Progenitor cell of endocrine pancreas (in vitro differentiated cells): ENCODE data around the gene UCP3. TPM values are rescaled to one million over a fixed set of nuclear protein-coding genes. Genes with fewer than 3 reads are reported as not detected.
A peak's percentile ranks its signal among the peaks of the same experiment; 100 is the strongest.

ENCODE experiments used
- DNase-seq: peaks from one replicate; pipeline ENCODE4 v3.0.0; 2021; ENCODE audit warnings: low spot score; ENCODE audit not compliant: unreplicated experiment
- H3K27ac Mint-ChIP-seq: 2 replicates; pipeline ENCODE4 v1.8.0; 2021; ENCODE audit warnings: mild to moderate bottlenecking, moderate library complexity, mixed read lengths
- H3K27me3 Mint-ChIP-seq: 2 replicates; pipeline ENCODE4 v1.8.0; 2021; ENCODE audit warnings: mixed read lengths
- H3K36me3 Mint-ChIP-seq: 2 replicates; pipeline ENCODE4 v1.8.0; 2022; ENCODE audit warnings: mixed read lengths; ENCODE audit not compliant: insufficient read depth
- H3K4me1 Mint-ChIP-seq: 2 replicates; pipeline ENCODE4 v1.8.0; 2021; ENCODE audit warnings: low read depth, mixed read lengths
- H3K4me3 Mint-ChIP-seq: 2 replicates; pipeline ENCODE4 v1.8.0; 2021; ENCODE audit warnings: low read depth, mild to moderate bottlenecking, moderate library complexity, mixed read lengths
- H3K9me3 Mint-ChIP-seq: 2 replicates; pipeline ENCODE4 v1.8.0; 2021; ENCODE audit warnings: low read depth, mixed read lengths
- total RNA-seq: library from RNA; stranded (reverse); gene quantifications from 2 replicates; pipeline ENCODE4 v1.2.1, GENCODE V29; 2021
- TF ChIP-seq, protein P1 (sequence below): fragments of 200-600 bp; sonication (generic); IDR thresholded peaks from one replicate; pipeline ENCODE4 v1.5.0; 2021; ENCODE audit warnings: antibody characterized with exemption, mild to moderate bottlenecking; ENCODE audit not compliant: unreplicated experiment

Gene UCP3
- total RNA-seq, 1 donor from 2014 or later: 4.3 TPM

DNA sequence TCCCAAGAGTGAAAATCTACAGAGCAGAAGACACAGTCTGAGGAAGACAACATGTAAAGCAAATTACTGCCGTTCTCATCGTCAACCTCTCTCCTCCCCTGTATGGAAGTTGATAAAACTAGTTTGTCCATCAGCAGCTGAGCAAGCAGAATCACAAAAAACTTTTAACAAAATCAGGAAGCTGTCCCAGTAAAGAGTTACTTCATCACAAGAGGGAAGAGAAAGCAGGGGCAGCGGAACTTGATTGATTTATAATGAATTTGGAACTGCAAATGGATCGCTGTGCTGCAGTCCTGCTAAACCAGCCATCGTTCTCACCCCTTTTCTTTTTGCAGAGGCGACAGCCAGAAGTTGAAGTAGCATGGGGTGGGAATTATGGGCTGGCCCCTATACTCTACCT, 13.7 kb upstream of the UCP3 start:
- DNase-seq: no peak
- TF ChIP-seq, protein P1, sequence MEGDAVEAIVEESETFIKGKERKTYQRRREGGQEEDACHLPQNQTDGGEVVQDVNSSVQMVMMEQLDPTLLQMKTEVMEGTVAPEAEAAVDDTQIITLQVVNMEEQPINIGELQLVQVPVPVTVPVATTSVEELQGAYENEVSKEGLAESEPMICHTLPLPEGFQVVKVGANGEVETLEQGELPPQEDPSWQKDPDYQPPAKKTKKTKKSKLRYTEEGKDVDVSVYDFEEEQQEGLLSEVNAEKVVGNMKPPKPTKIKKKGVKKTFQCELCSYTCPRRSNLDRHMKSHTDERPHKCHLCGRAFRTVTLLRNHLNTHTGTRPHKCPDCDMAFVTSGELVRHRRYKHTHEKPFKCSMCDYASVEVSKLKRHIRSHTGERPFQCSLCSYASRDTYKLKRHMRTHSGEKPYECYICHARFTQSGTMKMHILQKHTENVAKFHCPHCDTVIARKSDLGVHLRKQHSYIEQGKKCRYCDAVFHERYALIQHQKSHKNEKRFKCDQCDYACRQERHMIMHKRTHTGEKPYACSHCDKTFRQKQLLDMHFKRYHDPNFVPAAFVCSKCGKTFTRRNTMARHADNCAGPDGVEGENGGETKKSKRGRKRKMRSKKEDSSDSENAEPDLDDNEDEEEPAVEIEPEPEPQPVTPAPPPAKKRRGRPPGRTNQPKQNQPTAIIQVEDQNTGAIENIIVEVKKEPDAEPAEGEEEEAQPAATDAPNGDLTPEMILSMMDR: no peak
- H3K36me3 Mint-ChIP-seq: peaks cover 12% of the 10 kb centered on the region
- no peaks in the 10 kb centered on the region for H3K9me3 Mint-ChIP-seq
- no peaks in the 10 kb centered on the region for H3K27me3 Mint-ChIP-seq
- H3K4me1 Mint-ChIP-seq: peaks cover 9% of the 10 kb centered on the region
- H3K27ac Mint-ChIP-seq: no peak overlapping the region
- no peak overlapping the region for H3K4me3 Mint-ChIP-seq

- Mint-ChIP-seq H3K4me1 (peaks cover 9% of the 10 kb centered on the region), H3K4me3 (no peak overlapping the region), H3K27ac (no peak overlapping the region), H3K36me3 (peaks cover 13% of the 10 kb centered on the region), H3K27me3 (no peaks in the 10 kb centered on the region), H3K9me3 (no peaks in the 10 kb centered on the region)
- DNase-seq: no peak
- TF ChIP-seq, protein P1: no peak
These were observed 13.1 kb upstream of the UCP3 start for GRCh38 chr11:74021998-74022397.

DNA sequence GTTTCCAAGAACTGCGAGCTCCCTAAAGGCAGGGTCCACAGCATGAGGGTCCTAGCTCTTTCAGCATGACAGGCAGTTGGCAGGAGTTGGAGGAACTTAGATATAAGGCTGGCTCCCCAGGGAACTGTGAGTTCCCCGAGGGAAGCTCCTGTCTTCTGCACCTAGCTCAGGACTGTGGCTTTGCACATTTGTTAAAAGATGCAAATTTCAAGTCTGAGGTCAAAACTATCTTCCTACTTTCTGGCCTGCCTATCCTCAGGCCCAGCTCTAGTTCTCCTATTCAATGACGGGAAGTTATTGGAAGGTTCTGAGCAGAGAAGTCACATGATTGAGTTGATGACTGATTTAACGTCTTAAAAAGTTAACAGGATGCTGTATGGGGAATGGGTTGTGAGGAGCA, 11.7 kb upstream of the UCP3 start:
- Mint-ChIP-seq H3K27me3 (no peaks in the 10 kb centered on the region), H3K4me3 (no peak overlapping the region), H3K27ac (no peak overlapping the region), H3K9me3 (no peaks in the 10 kb centered on the region), H3K36me3 (peaks cover 11% of the 10 kb centered on the region), H3K4me1 (peaks cover 9% of the 10 kb centered on the region)
- no peak for DNase-seq
- TF ChIP-seq, protein P1: no peak

GRCh38 chr11:74019860-74020259, 11.0 kb upstream of the UCP3 start:
- Mint-ChIP-seq H3K36me3 (peaks cover 9% of the 10 kb centered on the region), H3K27me3 (no peaks in the 10 kb centered on the region), H3K4me3 (no peak overlapping the region), H3K9me3 (no peaks in the 10 kb centered on the region), H3K4me1 (peaks cover 9% of the 10 kb centered on the region), H3K27ac (no peak overlapping the region)
- TF ChIP-seq, protein P1: no peak
- no peak for DNase-seq

GRCh38 chr11:74019104-74019738, 10.3 kb upstream of the UCP3 start:
- DNase-seq: no peak
- no peak overlapping the region for H3K4me3 Mint-ChIP-seq

More at GRCh38 chr11:74019104-74019738, 10.3 kb upstream of the UCP3 start:
- Mint-ChIP-seq H3K9me3 (no peaks in the 10 kb centered on the region), H3K27me3 (no peaks in the 10 kb centered on the region), H3K36me3 (peaks cover 9% of the 10 kb centered on the region), H3K27ac (peak overlapping the region; percentile 28), H3K4me1 (peaks cover 9% of the 10 kb centered on the region)
- TF ChIP-seq, protein P1: no peak
